ENCODE results near the gene HOXA4. TPM values are rescaled to one million over a fixed set of nuclear protein-coding genes. Genes with fewer than 3 reads are reported as not detected.

The HOXA4 gene
- polyA plus RNA-seq, 3 donors, result 0.48 TPM; not detected in 2

DNA sequence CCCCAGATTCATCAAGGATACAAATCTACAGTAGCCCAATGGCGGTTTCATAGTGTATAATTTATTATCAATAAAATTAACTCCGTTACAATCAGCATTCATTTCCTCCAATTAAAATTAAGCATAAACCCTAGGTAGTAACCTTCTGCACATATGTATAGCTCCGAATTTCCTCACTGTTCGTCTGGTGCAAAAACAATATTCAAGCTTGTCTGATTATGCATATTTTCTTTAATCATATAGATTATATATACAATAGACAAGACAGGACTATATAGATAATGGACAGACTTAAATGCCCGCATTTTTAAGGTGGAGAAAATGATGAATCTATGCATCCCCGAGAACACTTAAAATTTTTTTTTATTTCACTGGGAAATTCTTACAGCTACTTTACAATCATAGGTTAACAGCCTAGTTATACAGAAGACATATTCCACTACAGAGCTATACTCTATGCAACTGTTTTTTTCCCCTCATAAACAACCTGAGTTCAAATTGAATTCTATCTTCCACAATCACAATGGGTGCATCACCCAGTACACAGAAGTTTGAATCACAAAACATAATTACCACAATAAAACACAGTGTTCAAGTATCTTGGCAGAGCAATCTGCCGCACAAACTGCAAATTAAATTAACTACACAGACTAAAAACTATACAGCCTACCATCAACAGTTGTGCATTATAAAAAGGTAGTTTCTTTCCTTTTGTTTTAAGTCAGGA, 32.2 kb upstream of the HOXA4 start:
- intact Hi-C loops (cut with micrococcal nuclease), result loop anchor here (5.0 to 10.0 kb wide), 4 partner anchors 308 to 795 kb away; no protein-coding TSS in a partner anchor
- Mint-ChIP-seq H3K4me1 (peaks cover 69% of the 10 kb centered on the region), H3K27ac (no peak overlapping the region), H3K36me3 (peaks cover 16 to 38% of the 10 kb centered on the region in 2 donors), H3K27me3 (ENCODE audit: low read depth in 3 of 3) (peaks cover 84 to 93% (median 86%) of the 10 kb centered on the region in 3 donors), H3K9me3 (peaks cover 3 to 47% (median 35%) of the 10 kb centered on the region in 7 donors), H3K4me3 (peak overlapping the region in 1 of 2 donors; percentile 92)
- H3K27me3 ChIP-seq (ENCODE audit: control insufficient read depth in 2 of 2, insufficient read depth in 2 of 2, low read length in 2 of 2), result peaks cover 57 to 92% of the 10 kb centered on the region in 2 donors
- TF ChIP-seq, protein P1, sequence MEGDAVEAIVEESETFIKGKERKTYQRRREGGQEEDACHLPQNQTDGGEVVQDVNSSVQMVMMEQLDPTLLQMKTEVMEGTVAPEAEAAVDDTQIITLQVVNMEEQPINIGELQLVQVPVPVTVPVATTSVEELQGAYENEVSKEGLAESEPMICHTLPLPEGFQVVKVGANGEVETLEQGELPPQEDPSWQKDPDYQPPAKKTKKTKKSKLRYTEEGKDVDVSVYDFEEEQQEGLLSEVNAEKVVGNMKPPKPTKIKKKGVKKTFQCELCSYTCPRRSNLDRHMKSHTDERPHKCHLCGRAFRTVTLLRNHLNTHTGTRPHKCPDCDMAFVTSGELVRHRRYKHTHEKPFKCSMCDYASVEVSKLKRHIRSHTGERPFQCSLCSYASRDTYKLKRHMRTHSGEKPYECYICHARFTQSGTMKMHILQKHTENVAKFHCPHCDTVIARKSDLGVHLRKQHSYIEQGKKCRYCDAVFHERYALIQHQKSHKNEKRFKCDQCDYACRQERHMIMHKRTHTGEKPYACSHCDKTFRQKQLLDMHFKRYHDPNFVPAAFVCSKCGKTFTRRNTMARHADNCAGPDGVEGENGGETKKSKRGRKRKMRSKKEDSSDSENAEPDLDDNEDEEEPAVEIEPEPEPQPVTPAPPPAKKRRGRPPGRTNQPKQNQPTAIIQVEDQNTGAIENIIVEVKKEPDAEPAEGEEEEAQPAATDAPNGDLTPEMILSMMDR (IDR thresholded peaks at IDR 0.05), result no peak
- H3K4me2 ChIP-seq (replicated peaks; ENCODE audit: extremely low read depth, low read length, poor library complexity, severe bottlenecking), result peak overlapping the region; percentile 69
- H3K4me1 ChIP-seq (ENCODE audit: control insufficient read depth in 1 of 2, insufficient read depth in 2 of 2, low read length in 2 of 2), result peaks cover 68 to 84% of the 10 kb centered on the region in 2 donors
- H3K4me3 ChIP-seq (replicated peaks in 1 of 3; ENCODE audit: low read depth in 2 of 3, low read length in 3 of 3), result peak overlapping the region in 1 of 3 experiments; percentile 74
- H3K36me3 ChIP-seq (replicated peaks in 1 of 2; ENCODE audit: control insufficient read depth in 1 of 2, insufficient read depth in 2 of 2, low read length in 2 of 2), result no peaks in the 10 kb centered on the region
- H4K20me1 ChIP-seq (ENCODE audit: insufficient read depth, low read length), result no peaks in the 10 kb centered on the region
- WGBS (ENCODE audit: insufficient coverage), result no CpG with 5 or more reads among the region's 7 CpGs
- no peak overlapping the region for H2AFZ ChIP-seq (ENCODE audit: insufficient read depth, low read depth, low read length, poor library complexity, severe bottlenecking)
- H3K27ac ChIP-seq (ENCODE audit: low read depth in 1 of 2, low read length in 2 of 2), result no peak overlapping the region
- no peak for DNase-seq
- peaks cover 7% of the 10 kb centered on the region for H3K79me2 ChIP-seq (ENCODE audit: insufficient read depth, low read length)
- H3K9me3 ChIP-seq (replicated peaks in 1 of 2; ENCODE audit: control insufficient read depth in 1 of 2, insufficient read depth in 1 of 2, low read length in 2 of 2), result peaks cover 18 to 39% of the 10 kb centered on the region in 2 donors
- H3K9ac ChIP-seq (ENCODE audit: insufficient read depth, low read length, poor library complexity, severe bottlenecking), result no peak overlapping the region

DNA sequence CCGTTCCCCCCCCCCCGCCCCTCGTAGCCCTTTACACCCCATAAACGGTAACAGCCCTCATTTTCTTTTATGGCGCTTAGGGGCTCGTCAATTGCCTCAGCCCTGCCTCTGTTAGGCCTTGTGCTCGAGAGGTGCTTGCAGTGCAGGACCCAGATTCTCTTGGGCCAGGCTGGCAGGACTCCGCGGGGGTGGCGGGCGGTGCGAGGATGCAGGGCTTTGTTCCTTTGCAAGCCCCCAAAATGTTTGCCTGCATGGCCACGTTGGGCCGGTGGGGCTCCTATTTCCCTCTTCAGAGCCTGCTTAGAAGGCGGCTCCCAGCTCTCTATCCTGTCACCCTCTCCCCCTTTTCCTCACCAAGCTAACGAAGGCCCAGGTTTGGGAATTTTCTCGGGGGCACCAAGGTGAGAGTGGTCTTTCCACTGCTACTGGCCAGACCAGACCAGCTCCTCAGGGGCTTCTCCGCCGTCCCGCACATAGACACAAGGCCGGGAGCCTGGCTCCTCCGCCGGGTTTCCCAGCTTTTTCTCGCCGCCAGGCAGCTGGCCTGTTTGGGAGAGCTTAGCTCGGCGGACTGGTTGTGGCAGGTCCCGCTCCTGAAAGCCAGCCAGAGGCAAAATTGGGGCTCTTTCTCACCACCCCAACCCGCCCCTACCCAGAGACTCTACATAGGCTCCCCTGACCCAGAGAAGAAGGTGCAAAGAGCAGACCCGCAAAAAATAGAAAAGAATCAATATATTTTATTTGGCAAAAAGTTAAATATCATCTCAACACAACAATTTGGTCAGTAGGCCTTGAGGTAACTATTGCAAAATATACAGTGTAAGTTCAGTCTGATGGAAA, 31.4 kb upstream of the HOXA4 start:
- H3K27ac Mint-ChIP-seq, result no peak overlapping the region
- intact Hi-C loops (cut with micrococcal nuclease), result loop anchor here (5.0 to 10.0 kb wide), 4 partner anchors 307 to 795 kb away; no protein-coding TSS in a partner anchor
- H3K4me1 Mint-ChIP-seq, result peaks cover 68% of the 10 kb centered on the region
- peaks cover 59 to 92% of the 10 kb centered on the region in 2 donors for H3K27me3 ChIP-seq (ENCODE audit: control insufficient read depth in 2 of 2, insufficient read depth in 2 of 2, low read length in 2 of 2)
- peak overlapping the region; percentile 92 for H3K4me2 ChIP-seq (replicated peaks; ENCODE audit: extremely low read depth, low read length, poor library complexity, severe bottlenecking)
- TF ChIP-seq, protein P1 (IDR thresholded peaks at IDR 0.05), result no peak
- H3K9ac ChIP-seq (ENCODE audit: insufficient read depth, low read length, poor library complexity, severe bottlenecking), result no peak overlapping the region
- H2AFZ ChIP-seq (ENCODE audit: insufficient read depth, low read depth, low read length, poor library complexity, severe bottlenecking), result no peak overlapping the region
- peaks cover 7% of the 10 kb centered on the region for H3K79me2 ChIP-seq (ENCODE audit: insufficient read depth, low read length)
- no peaks in the 10 kb centered on the region for H4K20me1 ChIP-seq (ENCODE audit: insufficient read depth, low read length)
- H3K9me3 ChIP-seq (replicated peaks in 1 of 2; ENCODE audit: control insufficient read depth in 1 of 2, insufficient read depth in 1 of 2, low read length in 2 of 2), result peaks cover 13 to 39% of the 10 kb centered on the region in 2 donors
- peaks cover 11 to 35% of the 10 kb centered on the region in 2 donors for H3K36me3 Mint-ChIP-seq
- H3K4me1 ChIP-seq (ENCODE audit: control insufficient read depth in 1 of 2, insufficient read depth in 2 of 2, low read length in 2 of 2), result peaks cover 64 to 79% of the 10 kb centered on the region in 2 donors
- DNase-seq, result no peak
- peaks cover 84 to 93% (median 86%) of the 10 kb centered on the region in 3 donors for H3K27me3 Mint-ChIP-seq (ENCODE audit: low read depth in 3 of 3)
- no peaks in the 10 kb centered on the region for H3K36me3 ChIP-seq (replicated peaks in 1 of 2; ENCODE audit: control insufficient read depth in 1 of 2, insufficient read depth in 2 of 2, low read length in 2 of 2)
- H3K4me3 ChIP-seq (replicated peaks in 1 of 3; ENCODE audit: low read depth in 2 of 3, low read length in 3 of 3), result peak overlapping the region in 1 of 3 experiments; percentile 94
- peaks cover 0 to 49% (median 34%) of the 10 kb centered on the region in 7 donors for H3K9me3 Mint-ChIP-seq
- H3K27ac ChIP-seq (ENCODE audit: low read depth in 1 of 2, low read length in 2 of 2), result no peak overlapping the region
- 12% methylated on average over 16 of the region's 30 CpGs for WGBS (ENCODE audit: insufficient coverage)
- peak overlapping the region; percentile 16 to 92 for H3K4me3 Mint-ChIP-seq
